ENCODE measurements around the gene INSYN1. TPM values are rescaled to one million over a fixed set of nuclear protein-coding genes. Genes with fewer than 3 reads are reported as not detected.

INSYN1 gene
- total RNA-seq (2014; rRNA removed; shearing (Covaris generic)) (4.5 and 14.2 TPM in 2 replicates), polyA plus RNA-seq (2016; fragmentation: Nextera tagmentation; extraction: Ambion mirVana) (0.10 and 0.18 TPM in 2 replicates)
- long read RNA-seq = 0 reads

- no peak for TF ChIP-seq ZNF331 (CRISPR knock-in tag; IDR thresholded peaks at IDR 0.05; ENCODE audit: low read depth)
- no peak for TF ChIP-seq CTCF (conservative IDR thresholded peaks at IDR 0.05; ENCODE audit: low read depth in 2 of 2)
- TF ChIP-seq POLR2AphosphoS5 (IDR thresholded peaks at IDR 0.05; ENCODE audit: low read depth) = peak; percentile 54
- no peak for TF ChIP-seq STAT1 (IDR thresholded peaks at IDR 0.05; ENCODE audit: unreplicated experiment)
- TF ChIP-seq CREB1 (CRISPR knock-in tag; IDR thresholded peaks at IDR 0.05; ENCODE audit: low read depth) = no peak
- no peak for TF ChIP-seq JUNB (IDR thresholded peaks at IDR 0.05; ENCODE audit: unreplicated experiment)
- TF ChIP-seq ZNF114 (CRISPR knock-in tag; IDR thresholded peaks at IDR 0.05) = no peak
- no peak for TF ChIP-seq EZH2 (IDR thresholded peaks at IDR 0.05; ENCODE audit: low read depth, unreplicated experiment)
- Mint-ChIP-seq H3K36me3 (ENCODE audit: low read depth) (no peaks in the 10 kb centered on the region; the same call in 2 of the 3 replicates), H3K4me3 (peak within 1 kb of the TSS; percentile 79), H3K27me3 (ENCODE audit: insufficient read depth, low read depth, poor library complexity) (peaks cover 18% of the 10 kb centered on the region), H3K4me1 (peaks cover 31% of the 10 kb centered on the region), H3K27ac (no peak within 1 kb of the TSS), H3K9me3 (no peaks in the 10 kb centered on the region)
- Histone ChIP-seq H3K79me2 (replicated peaks; ENCODE audit: insufficient read depth) (no peaks in the 10 kb centered on the region), H3K9me2 (ENCODE audit: insufficient read depth) (no peaks in the 10 kb centered on the region), H3K36me3 (ENCODE audit: insufficient read depth) (no peaks in the 10 kb centered on the region), H3F3A (replicated peaks; ENCODE audit: low read depth) (no peaks in the 10 kb centered on the region; the same call in 1 of the 2 replicates), H3K27me3 (ENCODE audit: insufficient read depth) (peaks cover 17% of the 10 kb centered on the region), H3K4me2 (peak within 1 kb of the TSS; percentile 93), H2AFZ (peak within 1 kb of the TSS; percentile 90), H3K4me3 (peak within 1 kb of the TSS; percentile 89), H3K27ac (ENCODE audit: low read depth) (no peak within 1 kb of the TSS), H3K4me1 (ENCODE audit: insufficient read depth) (peaks cover 23% of the 10 kb centered on the region), H4K20me1 (replicated peaks; ENCODE audit: insufficient read depth) (no peaks in the 10 kb centered on the region)
- ATAC-seq = peak; percentile 61
- DNase-seq (ENCODE audit: low spot score) = peak; percentile 72
Measured at GRCh38 chr15:73753250-73754130, at the start of gene INSYN1. Gene INSYN1 (minus strand): TSS chr15:73753351. CDS start chr15:73751130, 2,221 bp downstream.

- Mint-ChIP-seq H3K4me3 (no peak overlapping the region), H3K4me1 (peaks cover 28% of the 10 kb centered on the region), H3K9me3 (no peaks in the 10 kb centered on the region), H3K27ac (no peak overlapping the region), H3K27me3 (ENCODE audit: insufficient read depth, low read depth, poor library complexity) (peaks cover 11% of the 10 kb centered on the region), H3K36me3 (ENCODE audit: low read depth) (no peaks in the 10 kb centered on the region)
- no peaks in the 10 kb centered on the region for H3K36me3 ChIP-seq (ENCODE audit: insufficient read depth)
- ATAC-seq (no peak), DNase-seq (ENCODE audit: low spot score) (no peak)
- H3K4me3 ChIP-seq = no peak overlapping the region
- no peak overlapping the region for H3K27ac ChIP-seq (ENCODE audit: low read depth)
- H4K20me1 ChIP-seq (replicated peaks; ENCODE audit: insufficient read depth) = no peaks in the 10 kb centered on the region
- no peaks in the 10 kb centered on the region for H3K27me3 ChIP-seq (ENCODE audit: insufficient read depth)
- no peaks in the 10 kb centered on the region for H3K79me2 ChIP-seq (replicated peaks; ENCODE audit: insufficient read depth)
- no peak overlapping the region for H3K4me2 ChIP-seq
- no peaks in the 10 kb centered on the region for H3K9me2 ChIP-seq (ENCODE audit: insufficient read depth)
- H3F3A ChIP-seq (replicated peaks; ENCODE audit: low read depth) = no peaks in the 10 kb centered on the region
- no peaks in the 10 kb centered on the region for H3K4me1 ChIP-seq (ENCODE audit: insufficient read depth)
- no peak overlapping the region for H2AFZ ChIP-seq
- TF ChIP-seq NANOG (IDR thresholded peaks at IDR 0.05; ENCODE audit: borderline replicate concordance) = no peak
- no peak for TF ChIP-seq EZH2phosphoT487 (IDR thresholded peaks at IDR 0.05; ENCODE audit: unreplicated experiment)
- TF ChIP-seq ZNF331 (CRISPR knock-in tag; IDR thresholded peaks at IDR 0.05; ENCODE audit: low read depth) = no peak
- TF ChIP-seq POLR2AphosphoS5 (IDR thresholded peaks at IDR 0.05; ENCODE audit: low read depth) = no peak
- TF ChIP-seq CREB1 (CRISPR knock-in tag; IDR thresholded peaks at IDR 0.05; ENCODE audit: low read depth) = no peak
- TF ChIP-seq JUNB (IDR thresholded peaks at IDR 0.05; ENCODE audit: unreplicated experiment) = no peak
- TF ChIP-seq EZH2 (IDR thresholded peaks at IDR 0.05; ENCODE audit: low read depth, unreplicated experiment) = no peak
- TF ChIP-seq ZNF114 (CRISPR knock-in tag; IDR thresholded peaks at IDR 0.05) = no peak
- TF ChIP-seq REST (IDR thresholded peaks at IDR 0.05; ENCODE audit: unreplicated experiment) = no peak
- TF ChIP-seq CTCF (conservative IDR thresholded peaks at IDR 0.05; ENCODE audit: low read depth in 2 of 2) = no peak
- no peak for TF ChIP-seq ETS1 (IDR thresholded peaks at IDR 0.05)
- no peak for TF ChIP-seq STAT1 (IDR thresholded peaks at IDR 0.05; ENCODE audit: unreplicated experiment)
Measured at GRCh38 chr15:73802431-73803041, 49.4 kb upstream of the INSYN1 start.
